GM18507 (cell line): ENCODE data around the gene IKZF2.

Experiments
- DNase-seq: peaks from one replicate; pipeline ENCODE4 v3.0.0; 2011; ENCODE audit warnings: low read depth; ENCODE audit not compliant: insufficient read length; ENCODE audit errors: extremely low spot score
- FAIRE-seq: peaks from 2 replicates; lab custom pipeline; 2011; peaks lifted over from hg19 to GRCh38; lab: Jason Lieb, UNC

Gene IKZF2

GRCh38 chr2:213151437-213152064, at the start of gene IKZF2:
IKZF2 (minus strand) TSS chr2:213151612; CDS start chr2:213148629, 2,983 bp downstream.
- FAIRE-seq (peak; percentile 91), DNase-seq (peak; percentile 54)

GRCh38 chr2:213199871-213200270, 48.5 kb upstream of the IKZF2 start:
- FAIRE-seq = no peak
- no peak for DNase-seq

- FAIRE-seq (no peak), DNase-seq (no peak)
These were observed 37.8 kb upstream of the IKZF2 start for GRCh38 chr2:213189001-213189899.

GRCh38 chr2:213188533-213188867, 37.1 kb upstream of the IKZF2 start:
- DNase-seq (no peak), FAIRE-seq (no peak)

DNA sequence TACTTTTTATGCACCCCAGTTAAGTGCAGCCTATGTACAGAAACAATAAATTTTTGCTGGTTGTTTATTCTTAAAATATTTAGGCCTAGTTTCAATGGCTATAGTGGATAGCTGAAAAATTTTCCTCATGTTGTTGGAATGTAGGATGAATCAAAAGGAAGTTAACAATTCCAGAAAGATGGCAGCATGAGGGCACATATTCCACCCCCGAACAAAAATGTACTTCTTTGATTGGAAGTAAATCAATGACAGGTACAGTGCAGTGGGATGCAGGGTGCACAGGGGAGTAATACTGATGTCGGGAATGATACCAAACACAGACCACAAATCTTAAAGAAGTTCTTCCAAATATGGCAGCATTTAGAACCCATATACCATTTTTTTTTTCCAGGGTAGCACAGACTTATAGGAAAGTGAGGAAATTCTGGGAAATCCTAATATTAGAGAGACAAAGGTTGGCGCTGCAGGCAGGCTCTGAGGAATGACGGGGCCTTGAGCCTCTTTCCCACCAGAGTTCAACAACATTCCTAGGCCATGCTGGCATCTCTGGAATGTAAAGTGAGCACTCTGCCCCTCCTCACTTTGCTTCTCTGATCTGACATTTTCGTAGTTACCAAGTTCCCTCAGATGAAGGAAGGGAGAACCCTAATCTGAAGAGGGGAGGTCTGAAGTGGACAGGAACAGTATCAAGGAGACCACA, 36.6 kb upstream of the IKZF2 start:
- FAIRE-seq = peak; percentile 15

DNA sequence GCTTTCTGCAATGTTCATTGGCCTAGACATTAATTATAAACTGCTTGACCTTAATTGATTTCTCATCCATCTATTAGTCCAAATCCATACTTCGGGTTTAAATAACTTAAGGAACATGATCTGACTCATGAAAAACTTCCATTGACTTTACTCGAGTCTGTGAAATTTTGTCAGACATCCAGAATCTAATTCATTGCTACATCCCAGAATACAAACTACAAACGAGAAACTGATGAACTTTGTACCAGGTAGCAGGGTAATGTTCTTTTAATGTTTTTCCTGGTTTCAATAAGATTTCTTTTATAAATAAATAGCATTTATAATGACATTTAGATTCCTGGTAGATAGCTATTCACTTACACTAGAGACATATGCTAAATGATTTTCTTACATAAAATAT, 36.0 kb upstream of the IKZF2 start:
- DNase-seq = no peak

More for the DNA sequence above, 36.6 kb upstream of the IKZF2 start:
- no peak for DNase-seq

GRCh38 chr2:213185147-213185822, 33.9 kb upstream of the IKZF2 start:
- peak; percentile 76 for FAIRE-seq

More for the DNA sequence above, 36.0 kb upstream of the IKZF2 start:
- no peak for FAIRE-seq

DNA sequence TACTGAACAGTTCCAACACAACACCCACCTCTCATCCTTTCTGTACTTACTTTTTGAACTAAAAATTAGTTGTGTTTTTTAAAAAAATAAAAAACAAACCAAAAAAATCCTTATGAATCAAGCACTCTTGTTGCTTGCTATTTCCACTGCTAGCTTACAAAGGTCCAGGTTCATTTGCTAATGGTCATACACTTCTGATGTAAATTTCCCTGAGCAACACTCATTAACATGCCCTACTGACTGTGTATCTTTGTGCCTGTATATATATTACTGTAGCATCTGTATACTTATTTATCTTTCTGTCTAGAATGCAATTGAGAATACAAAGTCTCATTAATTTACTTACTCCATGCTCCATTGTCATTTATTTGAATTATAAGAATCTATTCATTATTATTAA, 30.3 kb upstream of the IKZF2 start:
- DNase-seq (no peak), FAIRE-seq (peak; percentile 24)

More at GRCh38 chr2:213185147-213185822, 33.9 kb upstream of the IKZF2 start:
- DNase-seq = no peak

DNA sequence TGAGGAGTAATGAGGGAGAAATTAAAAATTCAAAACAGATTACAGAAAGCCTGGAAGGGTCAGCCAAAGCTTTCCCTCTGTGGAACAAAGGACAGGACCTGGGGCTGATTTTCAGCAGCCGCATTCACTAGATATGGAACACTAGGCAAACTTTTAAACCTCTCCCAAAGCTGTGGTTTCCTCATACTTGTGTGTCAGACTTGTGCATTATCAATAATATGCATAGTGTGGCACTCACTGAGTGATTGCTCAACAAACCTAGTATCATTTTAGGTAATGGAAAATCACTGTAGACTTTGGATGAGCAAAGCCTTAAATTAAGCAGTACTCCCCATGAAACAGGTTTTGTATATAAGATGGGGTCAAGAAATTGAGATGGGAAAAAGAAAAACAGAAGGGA, 26.3 kb upstream of the IKZF2 start:
- FAIRE-seq (peak; percentile 5), DNase-seq (no peak)

GRCh38 chr2:213175673-213176247, 24.3 kb upstream of the IKZF2 start:
- no peak for FAIRE-seq
- DNase-seq = no peak

DNA sequence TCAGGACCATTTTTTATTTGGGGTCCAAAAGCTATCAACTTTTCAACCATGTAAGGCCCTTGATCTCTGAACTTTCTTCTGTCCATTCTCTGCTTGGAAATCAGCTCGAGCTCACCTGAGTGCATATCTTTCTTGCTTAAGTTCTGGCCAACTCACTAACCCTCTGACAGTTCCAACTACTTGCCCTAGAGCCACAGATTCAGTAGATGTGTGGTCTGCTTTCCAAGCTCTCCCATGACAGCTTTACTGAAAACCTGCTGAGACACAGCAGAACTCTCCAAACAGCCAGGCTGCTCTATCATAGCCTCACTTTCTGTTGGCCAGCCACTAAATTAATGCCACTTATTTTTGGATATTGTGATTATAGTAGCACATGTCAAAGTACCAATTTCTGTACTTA, 21.2 kb upstream of the IKZF2 start:
- DNase-seq (no peak), FAIRE-seq (no peak)

GRCh38 chr2:213171147-213171546, 19.7 kb upstream of the IKZF2 start:
- FAIRE-seq (no peak), DNase-seq (no peak)

DNA sequence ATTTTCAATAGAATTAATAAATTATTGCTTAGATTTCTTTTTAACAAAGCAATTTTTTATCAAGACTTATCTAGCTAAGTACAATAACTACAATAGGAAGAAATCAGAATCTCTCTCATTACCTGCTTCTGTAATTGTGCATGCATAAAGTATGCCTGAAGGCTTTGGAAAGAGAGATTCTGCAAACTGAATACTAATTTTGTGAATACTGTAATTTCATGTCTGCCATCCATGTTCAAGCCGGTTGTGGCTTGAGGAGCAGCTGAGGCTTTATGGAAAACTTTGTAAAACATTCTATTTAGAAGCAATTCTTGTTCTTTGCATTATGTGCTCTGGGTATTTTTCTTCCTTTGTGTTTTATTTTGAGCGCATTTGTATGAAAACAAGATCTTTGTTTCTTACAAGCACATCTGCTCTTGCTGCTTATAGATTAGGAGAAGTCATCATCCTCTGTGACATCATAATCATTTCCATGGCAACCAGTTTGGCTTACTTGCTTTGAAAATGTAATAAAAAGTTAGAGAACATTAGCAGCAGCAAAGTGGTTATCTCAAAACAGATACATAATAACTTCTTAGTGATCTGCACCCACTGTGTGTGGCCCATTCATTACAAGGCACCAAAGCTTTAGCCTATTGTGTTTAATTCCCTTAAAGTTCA, 16.0 kb upstream of the IKZF2 start:
- FAIRE-seq (peak; percentile 63), DNase-seq (no peak)

GRCh38 chr2:213166109-213166508, 14.7 kb upstream of the IKZF2 start:
- peak; percentile 83 for FAIRE-seq

GRCh38 chr2:213164263-213164662, 12.9 kb upstream of the IKZF2 start:
- peak; percentile 42 for FAIRE-seq
- DNase-seq = no peak

More at GRCh38 chr2:213166109-213166508, 14.7 kb upstream of the IKZF2 start:
- no peak for DNase-seq

DNA sequence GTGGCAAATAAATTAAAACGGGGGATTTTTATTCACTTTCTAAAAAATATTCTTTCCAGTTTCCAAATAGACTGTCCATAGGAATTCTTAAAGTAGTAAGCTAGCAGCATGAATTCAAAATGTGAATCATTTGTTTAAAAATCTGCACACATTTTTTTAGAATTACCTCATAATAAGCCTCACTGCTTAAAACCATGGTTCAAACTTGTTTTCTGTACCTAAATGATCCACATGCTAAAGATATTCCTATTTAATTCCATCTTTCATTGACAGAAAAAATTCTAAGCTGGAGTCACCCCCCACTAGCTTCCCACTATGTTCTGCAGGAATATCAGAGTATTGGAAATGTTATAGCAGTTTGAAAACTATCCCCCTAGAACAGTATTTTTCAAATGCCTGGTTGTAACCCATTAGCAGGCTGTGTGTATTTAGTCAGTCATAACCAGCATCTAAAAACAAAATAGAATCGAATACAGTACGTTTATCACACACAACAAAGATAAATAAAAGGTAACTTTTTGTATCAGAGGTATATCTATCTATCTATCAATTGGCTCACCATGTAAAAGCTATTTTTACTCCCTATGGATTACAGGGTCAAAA, 11.2 kb upstream of the IKZF2 start:
- DNase-seq = no peak
- no peak for FAIRE-seq

GRCh38 chr2:213161759-213162515, 10.5 kb upstream of the IKZF2 start:
- FAIRE-seq (no peak), DNase-seq (no peak)

- no peak for FAIRE-seq
- no peak for DNase-seq
These were observed 8.4 kb upstream of the IKZF2 start for GRCh38 chr2:213159768-213160167.
